Stomach (tissue), 4 donors: Measurements from ENCODE around the gene ASPN.

Experiments
- CTCF ChIP-seq, 7 experiments: fragments of 450-650 bp in 4 of 7; fragments of 200-600 bp in 3 of 7; sonication (generic) in 3 of 7; IDR thresholded peaks; one replicate each; pipeline ENCODE4 v1.5.1; 2016 to 2019; ENCODE audit warnings: antibody characterized with exemption in 7 of 7, control low read depth in 2 of 7, mild to moderate bottlenecking in 1 of 7
- POLR2A ChIP-seq, 4 donors: fragments of 450-650 bp; IDR thresholded peaks; one replicate each; pipeline ENCODE4 v1.6.1; 2016; ENCODE audit warnings: antibody characterized with exemption in 4 of 4, control low read depth in 2 of 4, mild to moderate bottlenecking in 1 of 4, moderate library complexity in 1 of 4

GRCh38 chr9:92426501-92427145 lies 55.7 kb downstream of the ASPN start:
- TF ChIP-seq CTCF (IDR thresholded peaks at IDR 0.05) (no peak), POLR2A (IDR thresholded peaks at IDR 0.05) (no peak)
